HT-29 (cell line): Measurements from ENCODE around the gene SLC35G6. TPM values are rescaled to one million over a fixed set of nuclear protein-coding genes. Genes with fewer than 3 reads are reported as not detected.
"Not testable (repeated sequence)": the region's sequence is repeated elsewhere in the genome, so short reads cannot be mapped to it uniquely, and the experiment has no call there.

Source experiments
- DNase-seq: peaks from one replicate; pipeline ENCODE4 v3.0.0-alpha.2; 2015; ENCODE audit warnings: low spot score
- total RNA-seq: library from RNA; depleted of rRNA; stranded (reverse); fragments of >200 nt; shearing (Covaris generic); gene quantifications from 2 replicates; pipeline ENCODE4 v1.2.3, GENCODE V29; 2014

The SLC35G6 gene
- total RNA-seq, 1 experiment from 2014 or later: 0.28 TPM

- DNase-seq: no peak
These were observed 20.2 kb upstream of the SLC35G6 start for GRCh38 chr17:7460850-7461660.

GRCh38 chr17:7462474-7463371 lies 18.5 kb upstream of the SLC35G6 start:
- DNase-seq: no peak

- no peak for DNase-seq
These were observed 17.8 kb upstream of the SLC35G6 start for GRCh38 chr17:7463372-7463846.

GRCh38 chr17:7464081-7464480 lies 17.2 kb upstream of the SLC35G6 start:
- DNase-seq: no peak

- DNase-seq: no peak
These were observed 15.5 kb upstream of the SLC35G6 start for GRCh38 chr17:7465597-7466275.

GRCh38 chr17:7466318-7466638 lies 15.0 kb upstream of the SLC35G6 start:
- DNase-seq: no peak

- DNase-seq: no peak
These were observed 14.5 kb upstream of the SLC35G6 start for GRCh38 chr17:7466639-7467341.

- no peak for DNase-seq
These were observed 13.7 kb upstream of the SLC35G6 start for GRCh38 chr17:7467498-7467897.

GRCh38 chr17:7468290-7468689 lies 13.0 kb upstream of the SLC35G6 start:
- DNase-seq: no peak

- no peak for DNase-seq
These were observed 12.3 kb upstream of the SLC35G6 start for GRCh38 chr17:7468804-7469389.

GRCh38 chr17:7469843-7470242 lies 11.4 kb upstream of the SLC35G6 start:
- DNase-seq: not testable (repeated sequence)

- not testable (repeated sequence) for DNase-seq
These were observed 10.7 kb upstream of the SLC35G6 start for GRCh38 chr17:7470457-7470973.

- no peak for DNase-seq
These were observed 9.5 kb upstream of the SLC35G6 start for GRCh38 chr17:7471729-7472128.

GRCh38 chr17:7474767-7475166 lies 6.5 kb upstream of the SLC35G6 start:
- DNase-seq: not testable (repeated sequence)

GRCh38 chr17:7475764-7476422 lies 5.4 kb upstream of the SLC35G6 start:
- DNase-seq: no peak

GRCh38 chr17:7476494-7476893 lies 4.8 kb upstream of the SLC35G6 start:
- no peak for DNase-seq

GRCh38 chr17:7476951-7477350 lies 4.3 kb upstream of the SLC35G6 start:
- DNase-seq: no peak

GRCh38 chr17:7477392-7478275 lies 3.6 kb upstream of the SLC35G6 start:
- no peak for DNase-seq
